HEK293 (cell line): ENCODE measurements around the gene ACTRT2.

Experiments
- CTCF ChIA-PET: fragments of 350-600 bp; formaldehyde crosslinking; extraction: SDS; loops from one replicate; lab custom pipeline; 2021; ENCODE audit warnings: antibody characterized with exemption; lab: Yijun Ruan, JAX
- POLR2A ChIA-PET: fragments of 300-600 bp; formaldehyde crosslinking; extraction: SDS; loops from one replicate; lab custom pipeline; 2020; ENCODE audit warnings: antibody characterized with exemption, inconsistent platforms; lab: Yijun Ruan, JAX
- H3K27ac ChIP-seq: fragments of 200-500 bp; sonication (Bioruptor generic); 2 replicates; pipeline ENCODE4 v1.5.1; 2014; ENCODE audit warnings: low read depth, low read length, control low read depth, inconsistent platforms; ENCODE audit errors: extremely low read depth
- H3K36me3 ChIP-seq, 2 experiments: fragments of 200-500 bp in 1 of 2; sonication (Bioruptor generic) in 1 of 2; 1 replicate in 1 of 2; 2 replicates in 1 of 2; pipeline ENCODE4 v1.5.1; 2014 to 2017; ENCODE audit warnings: inconsistent platforms in 2 of 2, low read length in 2 of 2; ENCODE audit not compliant: control insufficient read depth in 2 of 2, insufficient read depth in 1 of 2
- H3K4me1 ChIP-seq: fragments of 200-500 bp; sonication (Bioruptor generic); 2 replicates; pipeline ENCODE4 v1.5.1; 2014; ENCODE audit warnings: mild to moderate bottlenecking, low read length, inconsistent platforms; ENCODE audit not compliant: control insufficient read depth, insufficient read depth
- H3K4me3 ChIP-seq: 2 replicates; pipeline ENCODE4 v1.5.1; 2011; ENCODE audit warnings: low read depth, mild to moderate bottlenecking, control low read depth, low read length, moderate library complexity
- H3K9me3 ChIP-seq: fragments of 200-500 bp; sonication (Bioruptor generic); 2 replicates; pipeline ENCODE4 v1.5.1; 2014; ENCODE audit warnings: low read depth, low read length, inconsistent platforms; ENCODE audit not compliant: control insufficient read depth, insufficient read depth
- ZBTB17 ChIP-seq: fragments of 450-650 bp; formaldehyde crosslinking; IDR thresholded peaks from 2 replicates; pipeline ENCODE4 v1.5.1; 2016; ENCODE audit warnings: missing biosample characterization, missing genetic modification characterization
- ZBTB48 ChIP-seq: fragments of 450-650 bp; formaldehyde crosslinking; IDR thresholded peaks from 2 replicates; pipeline ENCODE4 v1.5.1; 2016; ENCODE audit warnings: missing biosample characterization, missing genetic modification characterization
- ZIC2 ChIP-seq: fragments of 450-650 bp; formaldehyde crosslinking; IDR thresholded peaks from 2 replicates; pipeline ENCODE4 v1.5.1; 2016; ENCODE audit warnings: missing biosample characterization, missing genetic modification characterization
- ZNF239 ChIP-seq: fragments of 450-650 bp; formaldehyde crosslinking; IDR thresholded peaks from 2 replicates; pipeline ENCODE4 v1.5.1; 2016; ENCODE audit warnings: missing biosample characterization, missing genetic modification characterization
- ZNF426 ChIP-seq: fragments of 450-650 bp; formaldehyde crosslinking; IDR thresholded peaks from 2 replicates; pipeline ENCODE4 v1.5.1; 2017; ENCODE audit warnings: missing biosample characterization, missing genetic modification characterization, mild to moderate bottlenecking, inconsistent platforms, moderate library complexity
- ZNF473 ChIP-seq: fragments of 450-650 bp; formaldehyde crosslinking; IDR thresholded peaks from 2 replicates; pipeline ENCODE4 v1.5.1; 2017; ENCODE audit warnings: missing biosample characterization, missing genetic modification characterization
- ZNF660 ChIP-seq: fragments of 450-650 bp; IDR thresholded peaks from 2 replicates; pipeline ENCODE4 v1.5.1; 2018; ENCODE audit warnings: missing biosample characterization, mild to moderate bottlenecking, missing genetic modification characterization
- ZNF670 ChIP-seq: fragments of 450-650 bp; formaldehyde crosslinking; IDR thresholded peaks from 2 replicates; pipeline ENCODE4 v1.5.1; 2016; ENCODE audit warnings: missing biosample characterization, missing genetic modification characterization, low read depth
- ZNF76 ChIP-seq: fragments of 450-650 bp; formaldehyde crosslinking; IDR thresholded peaks from 2 replicates; pipeline ENCODE4; 2016; ENCODE audit warnings: low read depth, missing biosample characterization, missing genetic modification characterization, borderline replicate concordance
- ZNF792 ChIP-seq: fragments of 450-650 bp; formaldehyde crosslinking; IDR thresholded peaks from 2 replicates; pipeline ENCODE4 v1.5.1; 2016; ENCODE audit warnings: missing biosample characterization, missing genetic modification characterization
- TF ChIP-seq, protein P1 (sequence below): fragments of 450-650 bp; formaldehyde crosslinking; IDR thresholded peaks from 2 replicates; pipeline ENCODE4 v1.5.1; 2016; ENCODE audit warnings: missing biosample characterization, missing genetic modification characterization
- TF ChIP-seq, protein P2 (sequence below): fragments of 450-650 bp; formaldehyde crosslinking; IDR thresholded peaks from 2 replicates; pipeline ENCODE4 v1.5.1; 2016; ENCODE audit warnings: missing biosample characterization, missing genetic modification characterization
- TF ChIP-seq, protein P3 (sequence below): fragments of 450-650 bp; formaldehyde crosslinking; IDR thresholded peaks from 2 replicates; pipeline ENCODE4 v1.5.1; 2016; ENCODE audit warnings: missing biosample characterization, missing genetic modification characterization

The ACTRT2 gene

DNA sequence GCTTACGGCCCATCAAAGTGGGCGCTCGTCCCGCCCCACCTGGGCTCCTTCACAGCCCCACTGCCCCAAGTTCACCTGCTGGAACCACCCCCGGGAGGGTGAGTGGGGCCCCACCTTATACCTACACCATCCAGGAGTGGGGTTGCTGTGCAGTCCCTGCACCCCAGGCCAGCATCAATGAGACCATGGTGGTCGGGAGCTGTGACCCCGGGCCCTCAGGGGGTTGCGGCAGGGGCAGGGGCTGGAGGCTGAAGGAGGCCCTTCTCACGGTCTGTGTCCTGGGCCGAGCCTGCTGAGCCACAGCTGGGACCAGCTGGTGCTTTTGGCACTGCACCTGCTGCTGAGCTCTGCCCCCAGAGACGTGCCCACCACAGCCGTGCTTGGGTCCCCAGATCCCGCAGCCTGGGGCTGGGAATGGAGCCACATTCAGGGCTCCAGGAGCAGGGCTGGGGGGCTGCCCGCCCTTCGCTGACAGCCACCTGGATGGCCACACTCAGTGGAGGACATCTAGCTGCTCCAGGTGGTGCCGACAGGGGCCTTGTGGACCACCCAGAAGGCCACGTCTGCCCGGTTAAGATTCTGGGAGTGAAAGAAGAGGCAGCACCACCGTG is 17.4 kb downstream of the ACTRT2 start:
- no peaks in the 10 kb centered on the region for H3K4me1 ChIP-seq
- H3K36me3 ChIP-seq, result no peaks in the 10 kb centered on the region
- CTCF ChIA-PET, result no interaction called here
- no peak overlapping the region for H3K27ac ChIP-seq
- POLR2A ChIA-PET, result no interaction called here
- no peak overlapping the region for H3K4me3 ChIP-seq
- no peaks in the 10 kb centered on the region for H3K9me3 ChIP-seq
- TF ChIP-seq, protein P1, sequence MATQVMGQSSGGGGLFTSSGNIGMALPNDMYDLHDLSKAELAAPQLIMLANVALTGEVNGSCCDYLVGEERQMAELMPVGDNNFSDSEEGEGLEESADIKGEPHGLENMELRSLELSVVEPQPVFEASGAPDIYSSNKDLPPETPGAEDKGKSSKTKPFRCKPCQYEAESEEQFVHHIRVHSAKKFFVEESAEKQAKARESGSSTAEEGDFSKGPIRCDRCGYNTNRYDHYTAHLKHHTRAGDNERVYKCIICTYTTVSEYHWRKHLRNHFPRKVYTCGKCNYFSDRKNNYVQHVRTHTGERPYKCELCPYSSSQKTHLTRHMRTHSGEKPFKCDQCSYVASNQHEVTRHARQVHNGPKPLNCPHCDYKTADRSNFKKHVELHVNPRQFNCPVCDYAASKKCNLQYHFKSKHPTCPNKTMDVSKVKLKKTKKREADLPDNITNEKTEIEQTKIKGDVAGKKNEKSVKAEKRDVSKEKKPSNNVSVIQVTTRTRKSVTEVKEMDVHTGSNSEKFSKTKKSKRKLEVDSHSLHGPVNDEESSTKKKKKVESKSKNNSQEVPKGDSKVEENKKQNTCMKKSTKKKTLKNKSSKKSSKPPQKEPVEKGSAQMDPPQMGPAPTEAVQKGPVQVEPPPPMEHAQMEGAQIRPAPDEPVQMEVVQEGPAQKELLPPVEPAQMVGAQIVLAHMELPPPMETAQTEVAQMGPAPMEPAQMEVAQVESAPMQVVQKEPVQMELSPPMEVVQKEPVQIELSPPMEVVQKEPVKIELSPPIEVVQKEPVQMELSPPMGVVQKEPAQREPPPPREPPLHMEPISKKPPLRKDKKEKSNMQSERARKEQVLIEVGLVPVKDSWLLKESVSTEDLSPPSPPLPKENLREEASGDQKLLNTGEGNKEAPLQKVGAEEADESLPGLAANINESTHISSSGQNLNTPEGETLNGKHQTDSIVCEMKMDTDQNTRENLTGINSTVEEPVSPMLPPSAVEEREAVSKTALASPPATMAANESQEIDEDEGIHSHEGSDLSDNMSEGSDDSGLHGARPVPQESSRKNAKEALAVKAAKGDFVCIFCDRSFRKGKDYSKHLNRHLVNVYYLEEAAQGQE (tag by site-specific recombination), result no peak
- TF ChIP-seq ZNF426 (tag by site-specific recombination) (no peak), ZNF792 (tag by site-specific recombination) (no peak)

DNA sequence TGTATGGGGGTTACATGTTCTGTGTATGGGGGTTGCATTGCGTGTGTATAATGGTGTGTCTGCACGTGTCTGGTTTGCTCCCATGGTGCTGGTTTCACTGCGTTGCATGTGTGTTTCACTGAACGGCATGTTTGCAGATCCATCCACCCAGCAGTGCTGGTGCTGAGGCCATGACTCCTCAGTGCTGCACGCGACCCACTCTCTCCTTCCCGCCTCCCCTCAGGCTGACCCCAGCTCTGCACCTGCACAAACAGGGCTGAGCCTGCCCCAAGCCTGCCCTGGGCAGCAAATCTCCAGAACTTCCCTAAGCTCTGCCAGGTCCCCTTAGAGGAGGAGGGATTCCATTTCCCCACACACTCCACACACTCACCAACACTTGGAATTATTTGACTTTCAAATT is 18.7 kb downstream of the ACTRT2 start:
- TF ChIP-seq, protein P2, sequence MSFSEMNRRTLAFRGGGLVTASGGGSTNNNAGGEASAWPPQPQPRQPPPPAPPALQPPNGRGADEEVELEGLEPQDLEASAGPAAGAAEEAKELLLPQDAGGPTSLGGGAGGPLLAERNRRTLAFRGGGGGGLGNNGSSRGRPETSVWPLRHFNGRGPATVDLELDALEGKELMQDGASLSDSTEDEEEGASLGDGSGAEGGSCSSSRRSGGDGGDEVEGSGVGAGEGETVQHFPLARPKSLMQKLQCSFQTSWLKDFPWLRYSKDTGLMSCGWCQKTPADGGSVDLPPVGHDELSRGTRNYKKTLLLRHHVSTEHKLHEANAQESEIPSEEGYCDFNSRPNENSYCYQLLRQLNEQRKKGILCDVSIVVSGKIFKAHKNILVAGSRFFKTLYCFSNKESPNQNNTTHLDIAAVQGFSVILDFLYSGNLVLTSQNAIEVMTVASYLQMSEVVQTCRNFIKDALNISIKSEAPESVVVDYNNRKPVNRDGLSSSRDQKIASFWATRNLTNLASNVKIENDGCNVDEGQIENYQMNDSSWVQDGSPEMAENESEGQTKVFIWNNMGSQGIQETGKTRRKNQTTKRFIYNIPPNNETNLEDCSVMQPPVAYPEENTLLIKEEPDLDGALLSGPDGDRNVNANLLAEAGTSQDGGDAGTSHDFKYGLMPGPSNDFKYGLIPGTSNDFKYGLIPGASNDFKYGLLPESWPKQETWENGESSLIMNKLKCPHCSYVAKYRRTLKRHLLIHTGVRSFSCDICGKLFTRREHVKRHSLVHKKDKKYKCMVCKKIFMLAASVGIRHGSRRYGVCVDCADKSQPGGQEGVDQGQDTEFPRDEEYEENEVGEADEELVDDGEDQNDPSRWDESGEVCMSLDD (tag by site-specific recombination), result no peak
- TF ChIP-seq ZNF473 (tag by site-specific recombination), result no peak
- Histone ChIP-seq H3K36me3 (no peaks in the 10 kb centered on the region), H3K4me3 (no peak overlapping the region), H3K4me1 (no peaks in the 10 kb centered on the region), H3K9me3 (no peaks in the 10 kb centered on the region), H3K27ac (no peak overlapping the region)
- POLR2A ChIA-PET, result no interaction called here
- CTCF ChIA-PET, result interaction anchor here (1.1 to 1.3 kb wide), 2 partner anchors 15 to 28 kb away, joined by 3 to 5 read pairs; no protein-coding TSS in a partner anchor

DNA sequence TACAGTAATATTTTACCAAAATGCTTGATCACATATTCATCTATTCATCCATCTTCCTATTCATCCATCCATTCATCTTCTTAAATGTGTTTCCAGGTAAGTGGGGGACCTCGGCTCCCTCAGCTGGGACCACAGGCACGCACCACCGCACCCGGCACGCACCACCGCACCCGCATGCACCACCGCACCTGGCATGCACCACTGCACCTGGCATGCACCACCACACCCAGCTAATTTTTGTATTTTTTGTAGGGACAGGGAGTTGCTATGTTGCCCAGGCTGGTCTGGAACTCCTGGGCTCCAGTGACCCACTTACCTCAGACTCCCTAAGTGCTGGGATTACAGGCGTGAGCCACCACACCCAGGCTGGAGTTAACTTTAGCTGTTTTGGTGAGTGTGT is 21.2 kb downstream of the ACTRT2 start:
- H3K36me3 ChIP-seq, result no peaks in the 10 kb centered on the region
- no peak overlapping the region for H3K4me3 ChIP-seq
- no peak overlapping the region for H3K27ac ChIP-seq
- POLR2A ChIA-PET, result no interaction called here
- TF ChIP-seq ZBTB48 (tag by site-specific recombination), result no peak
- no peak for TF ChIP-seq ZNF76 (tag by site-specific recombination)
- TF ChIP-seq ZBTB17 (tag by site-specific recombination), result no peak
- no peak for TF ChIP-seq ZNF239 (tag by site-specific recombination)
- TF ChIP-seq, all 188 proteins: peak for 0
- Histone ChIP-seq H3K9me3 (no peaks in the 10 kb centered on the region), H3K4me1 (no peaks in the 10 kb centered on the region)
- CTCF ChIA-PET, result no interaction called here

DNA sequence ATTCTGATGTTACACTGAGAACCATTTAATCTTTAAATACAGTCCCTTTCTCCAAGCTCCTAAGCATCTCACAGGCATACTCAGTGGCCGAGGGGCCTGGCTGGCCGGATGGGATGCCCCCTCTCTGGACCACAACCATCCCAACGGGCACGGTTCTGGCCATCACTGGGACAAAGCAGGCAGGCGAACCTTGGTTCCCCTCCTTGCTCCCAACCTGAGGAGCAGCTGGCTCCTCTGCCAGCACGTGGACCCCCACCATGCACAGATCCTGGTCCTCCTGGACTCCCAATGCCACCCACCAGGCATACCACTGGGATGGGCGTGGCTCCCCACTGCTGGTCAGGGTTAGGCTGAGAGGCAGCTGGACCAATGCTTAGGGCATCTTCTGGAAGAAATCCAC is 27.9 kb downstream of the ACTRT2 start:
- POLR2A ChIA-PET, result no interaction called here
- TF ChIP-seq ZNF660 (tag by site-specific recombination), result no peak
- TF ChIP-seq ZNF670 (tag by site-specific recombination), result no peak
- peak; percentile 48 for TF ChIP-seq ZIC2 (tag by site-specific recombination)
- TF ChIP-seq, protein P3, sequence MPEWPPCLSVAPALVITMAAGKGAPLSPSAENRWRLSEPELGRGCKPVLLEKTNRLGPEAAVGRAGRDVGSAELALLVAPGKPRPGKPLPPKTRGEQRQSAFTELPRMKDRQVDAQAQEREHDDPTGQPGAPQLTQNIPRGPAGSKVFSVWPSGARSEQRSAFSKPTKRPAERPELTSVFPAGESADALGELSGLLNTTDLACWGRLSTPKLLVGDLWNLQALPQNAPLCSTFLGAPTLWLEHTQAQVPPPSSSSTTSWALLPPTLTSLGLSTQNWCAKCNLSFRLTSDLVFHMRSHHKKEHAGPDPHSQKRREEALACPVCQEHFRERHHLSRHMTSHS (tag by site-specific recombination), result no peak
- H3K4me1 ChIP-seq, result no peaks in the 10 kb centered on the region
- CTCF ChIA-PET, result interaction anchor here (1.0 kb wide), 1 partner anchor 270 kb away, joined by 3 read pairs; no protein-coding TSS in a partner anchor
- no peak overlapping the region for H3K4me3 ChIP-seq
- H3K36me3 ChIP-seq, result no peaks in the 10 kb centered on the region
- H3K9me3 ChIP-seq, result no peaks in the 10 kb centered on the region
- no peak overlapping the region for H3K27ac ChIP-seq
